HEK293 (cell line): ENCODE data around the gene ATG4B.
A peak's percentile ranks its signal among the peaks of the same experiment; 100 is the strongest.

Experiments used
- CTCF ChIA-PET: fragments of 350-600 bp; formaldehyde crosslinking; extraction: SDS; loops from one replicate; lab custom pipeline; 2021; ENCODE audit warnings: antibody characterized with exemption; lab: Yijun Ruan, JAX
- POLR2A ChIA-PET: fragments of 300-600 bp; formaldehyde crosslinking; extraction: SDS; loops from one replicate; lab custom pipeline; 2020; ENCODE audit warnings: antibody characterized with exemption, inconsistent platforms; lab: Yijun Ruan, JAX
- H3K27ac ChIP-seq: fragments of 200-500 bp; sonication (Bioruptor generic); 2 replicates; pipeline ENCODE4 v1.5.1; 2014; ENCODE audit warnings: low read depth, low read length, control low read depth, inconsistent platforms; ENCODE audit errors: extremely low read depth
- H3K36me3 ChIP-seq, 2 experiments: fragments of 200-500 bp in 1 of 2; sonication (Bioruptor generic) in 1 of 2; 1 replicate in 1 of 2; 2 replicates in 1 of 2; pipeline ENCODE4 v1.5.1; 2014 to 2017; ENCODE audit warnings: inconsistent platforms in 2 of 2, low read length in 2 of 2; ENCODE audit not compliant: control insufficient read depth in 2 of 2, insufficient read depth in 1 of 2
- H3K4me1 ChIP-seq: fragments of 200-500 bp; sonication (Bioruptor generic); 2 replicates; pipeline ENCODE4 v1.5.1; 2014; ENCODE audit warnings: mild to moderate bottlenecking, low read length, inconsistent platforms; ENCODE audit not compliant: control insufficient read depth, insufficient read depth
- H3K4me3 ChIP-seq: 2 replicates; pipeline ENCODE4 v1.5.1; 2011; ENCODE audit warnings: low read depth, mild to moderate bottlenecking, control low read depth, low read length, moderate library complexity
- H3K9me3 ChIP-seq: fragments of 200-500 bp; sonication (Bioruptor generic); 2 replicates; pipeline ENCODE4 v1.5.1; 2014; ENCODE audit warnings: low read depth, low read length, inconsistent platforms; ENCODE audit not compliant: control insufficient read depth, insufficient read depth
- EGR2 ChIP-seq: fragments of 450-650 bp; formaldehyde crosslinking; IDR thresholded peaks from 2 replicates; pipeline ENCODE4 v1.5.1; 2016; ENCODE audit warnings: low read depth, missing biosample characterization, missing genetic modification characterization
- GLI2 ChIP-seq: fragments of 450-650 bp; formaldehyde crosslinking; IDR thresholded peaks from 2 replicates; pipeline ENCODE4; 2017; ENCODE audit warnings: missing biosample characterization, missing genetic modification characterization, low read depth, borderline replicate concordance
- OVOL3 ChIP-seq: fragments of 450-650 bp; formaldehyde crosslinking; IDR thresholded peaks from 2 replicates; pipeline ENCODE4 v1.5.1; 2016; ENCODE audit warnings: missing biosample characterization, missing genetic modification characterization
- REPIN1 ChIP-seq: fragments of 450-650 bp; formaldehyde crosslinking; IDR thresholded peaks from 2 replicates; pipeline ENCODE4 v1.5.1; 2017; ENCODE audit warnings: missing biosample characterization, missing genetic modification characterization, low read depth
- ZNF133 ChIP-seq: fragments of 450-650 bp; formaldehyde crosslinking; IDR thresholded peaks from 2 replicates; pipeline ENCODE4 v1.5.1; 2016; ENCODE audit warnings: missing biosample characterization, missing genetic modification characterization
- ZNF146 ChIP-seq: fragments of 450-650 bp; formaldehyde crosslinking; IDR thresholded peaks from 2 replicates; pipeline ENCODE4 v1.5.1; 2016; ENCODE audit warnings: missing biosample characterization, missing genetic modification characterization
- ZNF155 ChIP-seq: fragments of 450-650 bp; formaldehyde crosslinking; IDR thresholded peaks from 2 replicates; pipeline ENCODE4 v1.5.1; 2016; ENCODE audit warnings: missing biosample characterization, missing genetic modification characterization
- ZNF223 ChIP-seq: fragments of 450-650 bp; formaldehyde crosslinking; IDR thresholded peaks from 2 replicates; pipeline ENCODE4 v1.5.1; 2016; ENCODE audit warnings: missing biosample characterization, missing genetic modification characterization
- ZNF24 ChIP-seq: fragments of 450-650 bp; formaldehyde crosslinking; IDR thresholded peaks from 2 replicates; pipeline ENCODE4 v1.5.1; 2016; ENCODE audit warnings: missing biosample characterization, missing genetic modification characterization
- ZNF433 ChIP-seq: fragments of 450-650 bp; formaldehyde crosslinking; IDR thresholded peaks from 2 replicates; pipeline ENCODE4 v1.5.1; 2016; ENCODE audit warnings: missing biosample characterization, missing genetic modification characterization, low read depth
- ZNF548 ChIP-seq: fragments of 450-650 bp; formaldehyde crosslinking; IDR thresholded peaks from 2 replicates; pipeline ENCODE4 v1.5.1; 2016; ENCODE audit warnings: missing biosample characterization, missing genetic modification characterization
- ZNF561 ChIP-seq: fragments of 450-650 bp; IDR thresholded peaks from 2 replicates; pipeline ENCODE4 v1.5.1; 2018; ENCODE audit warnings: missing biosample characterization, missing genetic modification characterization, borderline replicate concordance
- ZNF596 ChIP-seq: fragments of 450-650 bp; IDR thresholded peaks from 2 replicates; pipeline ENCODE4 v1.5.0; 2018; ENCODE audit warnings: missing biosample characterization, mild to moderate bottlenecking, missing genetic modification characterization, moderate library complexity
- ZNF785 ChIP-seq: fragments of 450-650 bp; formaldehyde crosslinking; IDR thresholded peaks from 2 replicates; pipeline ENCODE4 v1.5.1; 2016; ENCODE audit warnings: missing biosample characterization, missing genetic modification characterization
- TF ChIP-seq, protein P1 (sequence below): sonication (generic); formaldehyde crosslinking; IDR thresholded peaks from 2 replicates; pipeline ENCODE4 v1.8.1; 2022; ENCODE audit warnings: mild to moderate bottlenecking, moderate library complexity, missing genetic modification reagents
- TF ChIP-seq, protein P2 (sequence below): fragments of 450-650 bp; formaldehyde crosslinking; IDR thresholded peaks from 2 replicates; pipeline ENCODE4 v1.5.1; 2016; ENCODE audit warnings: missing biosample characterization, missing genetic modification characterization
- TF ChIP-seq, protein P3 (sequence below): fragments of 450-650 bp; formaldehyde crosslinking; IDR thresholded peaks from 2 replicates; pipeline ENCODE4 v1.5.1; 2016; ENCODE audit warnings: missing biosample characterization, missing genetic modification characterization

The ATG4B gene

DNA sequence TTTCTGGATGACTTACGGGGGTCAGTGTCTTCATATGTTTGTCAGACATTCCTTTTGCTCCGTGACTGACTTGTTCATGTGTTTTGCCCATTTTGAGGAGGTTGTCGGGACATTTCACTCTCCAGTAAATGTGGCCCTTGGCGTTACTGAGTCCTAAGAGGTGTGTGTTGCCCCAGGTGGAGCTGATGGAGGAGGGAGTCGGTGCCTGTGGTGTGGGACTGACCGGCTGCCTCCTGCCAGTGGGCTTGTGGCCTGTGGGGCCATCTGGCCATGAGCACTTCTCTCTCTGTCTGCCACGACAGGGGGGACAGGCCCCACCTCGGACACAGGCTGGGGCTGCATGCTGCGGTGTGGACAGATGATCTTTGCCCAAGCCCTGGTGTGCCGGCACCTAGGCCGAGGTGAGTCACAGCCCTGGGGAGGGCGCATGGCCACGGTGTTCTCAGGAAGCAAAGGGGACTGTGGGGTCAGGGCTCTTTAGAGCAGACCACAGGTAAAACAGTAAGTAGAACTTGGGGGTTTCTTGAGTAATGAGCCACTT is 15.8 kb downstream of the ATG4B start:
- Histone ChIP-seq H3K27ac (no peak overlapping the region), H3K4me3 (no peak overlapping the region), H3K9me3 (no peaks in the 10 kb centered on the region), H3K36me3 (peaks cover 0 to 74% of the 10 kb centered on the region in 2 experiments; a peak in 2 of 3 replicates), H3K4me1 (no peaks in the 10 kb centered on the region)
- POLR2A ChIA-PET = no interaction called here
- TF ChIP-seq ZNF223 (tag by site-specific recombination) (no peak), OVOL3 (tag by site-specific recombination) (no peak), ZNF548 (tag by site-specific recombination) (no peak), REPIN1 (no peak)
- TF ChIP-seq, protein P1, sequence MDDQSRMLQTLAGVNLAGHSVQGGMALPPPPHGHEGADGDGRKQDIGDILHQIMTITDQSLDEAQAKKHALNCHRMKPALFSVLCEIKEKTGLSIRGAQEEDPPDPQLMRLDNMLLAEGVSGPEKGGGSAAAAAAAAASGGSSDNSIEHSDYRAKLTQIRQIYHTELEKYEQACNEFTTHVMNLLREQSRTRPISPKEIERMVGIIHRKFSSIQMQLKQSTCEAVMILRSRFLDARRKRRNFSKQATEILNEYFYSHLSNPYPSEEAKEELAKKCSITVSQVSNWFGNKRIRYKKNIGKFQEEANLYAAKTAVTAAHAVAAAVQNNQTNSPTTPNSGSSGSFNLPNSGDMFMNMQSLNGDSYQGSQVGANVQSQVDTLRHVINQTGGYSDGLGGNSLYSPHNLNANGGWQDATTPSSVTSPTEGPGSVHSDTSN (CRISPR knock-in tag) = no peak
- CTCF ChIA-PET = interaction anchor here (0.9 kb wide), 1 partner anchor 12 kb away, joined by 4 read pairs; no protein-coding TSS in a partner anchor

DNA sequence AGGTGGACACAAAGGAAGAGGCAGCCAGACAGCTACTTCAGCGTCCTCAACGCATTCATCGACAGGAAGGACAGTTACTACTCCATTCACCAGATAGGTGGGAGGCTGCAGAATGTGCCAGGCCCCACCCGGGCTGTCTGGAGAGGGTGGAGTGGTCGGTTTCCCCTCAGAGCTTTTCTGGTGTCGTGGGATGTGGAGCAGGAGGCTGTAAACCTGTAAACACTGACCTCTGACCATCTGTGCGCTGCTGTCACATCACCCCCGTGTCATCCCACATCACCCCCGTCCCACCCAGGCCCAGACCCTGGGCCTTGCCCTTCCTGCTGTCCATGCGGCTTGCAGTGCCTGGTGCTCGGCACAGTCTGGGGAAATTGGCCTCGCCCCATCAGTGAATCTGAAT is 17.1 kb downstream of the ATG4B start:
- no peaks in the 10 kb centered on the region for H3K4me1 ChIP-seq
- POLR2A ChIA-PET = interaction anchor here (0.6 to 0.7 kb wide), 4 partner anchors 12 to 240 kb away, joined by 3 to 8 read pairs (median 4); no protein-coding TSS in a partner anchor
- no peak overlapping the region for H3K27ac ChIP-seq
- no peaks in the 10 kb centered on the region for H3K9me3 ChIP-seq
- peaks cover 0 to 86% of the 10 kb centered on the region in 2 experiments; a peak in 2 of 3 replicates for H3K36me3 ChIP-seq
- TF ChIP-seq ZNF155 (tag by site-specific recombination) (no peak), EGR2 (tag by site-specific recombination) (peak; percentile 35; the same call in 1 of the 2 replicates), ZNF24 (tag by site-specific recombination) (no peak)
- CTCF ChIA-PET = no interaction called here
- no peak overlapping the region for H3K4me3 ChIP-seq

DNA sequence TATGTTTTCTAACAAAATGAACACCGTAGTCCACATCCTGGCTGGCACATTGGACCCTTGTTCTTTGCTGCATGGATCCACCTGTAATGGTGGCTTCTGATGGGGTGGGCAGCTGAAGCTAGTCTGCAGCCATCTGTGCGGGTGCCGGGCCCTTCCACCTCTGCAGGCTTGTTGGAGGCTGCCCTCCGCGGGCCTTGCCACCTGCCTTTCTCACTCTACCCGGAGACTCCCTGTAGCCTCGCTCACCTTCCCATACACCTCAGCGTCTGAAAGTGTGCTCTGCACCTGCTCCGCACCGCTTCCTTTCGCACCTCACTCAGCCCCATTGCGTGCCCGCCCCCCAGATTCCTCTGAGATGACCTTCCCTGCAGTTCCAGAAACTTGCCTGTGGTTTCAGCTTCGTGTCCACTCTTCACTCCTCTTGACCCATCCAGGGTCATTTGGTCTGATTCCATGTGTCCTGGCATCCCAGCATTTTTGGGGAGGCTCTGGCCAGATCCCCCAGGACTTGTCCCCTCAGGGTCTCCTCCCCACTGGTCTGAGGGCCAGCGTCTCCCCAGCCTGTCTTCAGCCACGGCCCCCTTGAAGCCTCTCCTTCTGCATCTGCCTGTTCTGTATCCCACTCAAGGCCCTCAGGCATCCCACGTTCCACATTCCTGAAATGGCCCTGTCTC is 18.2 kb downstream of the ATG4B start:
- H3K27ac ChIP-seq = no peak overlapping the region
- H3K36me3 ChIP-seq = peaks cover 0 to 91% of the 10 kb centered on the region in 2 experiments; a peak in 2 of 3 replicates
- H3K9me3 ChIP-seq = no peaks in the 10 kb centered on the region
- no peaks in the 10 kb centered on the region for H3K4me1 ChIP-seq
- H3K4me3 ChIP-seq = no peak overlapping the region
- CTCF ChIA-PET = no interaction called here
- POLR2A ChIA-PET = no interaction called here
- TF ChIP-seq ZNF146 (tag by site-specific recombination) = no peak
- TF ChIP-seq, protein P2, sequence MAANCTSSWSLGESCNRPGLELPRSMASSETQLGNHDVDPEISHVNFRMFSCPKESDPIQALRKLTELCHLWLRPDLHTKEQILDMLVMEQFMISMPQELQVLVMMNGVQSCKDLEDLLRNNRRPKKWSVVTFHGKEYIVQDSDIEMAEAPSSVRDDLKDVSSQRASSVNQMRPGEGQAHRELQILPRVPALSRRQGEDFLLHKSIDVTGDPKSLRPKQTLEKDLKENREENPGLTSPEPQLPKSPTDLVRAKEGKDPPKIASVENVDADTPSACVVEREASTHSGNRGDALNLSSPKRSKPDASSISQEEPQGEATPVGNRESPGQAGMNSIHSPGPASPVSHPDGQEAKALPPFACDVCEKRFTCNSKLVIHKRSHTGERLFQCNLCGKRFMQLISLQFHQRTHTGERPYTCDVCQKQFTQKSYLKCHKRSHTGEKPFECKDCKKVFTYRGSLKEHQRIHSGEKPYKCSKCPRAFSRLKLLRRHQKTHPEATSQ (tag by site-specific recombination) = no peak
- TF ChIP-seq ZNF433 (tag by site-specific recombination) = no peak
- TF ChIP-seq, protein P3, sequence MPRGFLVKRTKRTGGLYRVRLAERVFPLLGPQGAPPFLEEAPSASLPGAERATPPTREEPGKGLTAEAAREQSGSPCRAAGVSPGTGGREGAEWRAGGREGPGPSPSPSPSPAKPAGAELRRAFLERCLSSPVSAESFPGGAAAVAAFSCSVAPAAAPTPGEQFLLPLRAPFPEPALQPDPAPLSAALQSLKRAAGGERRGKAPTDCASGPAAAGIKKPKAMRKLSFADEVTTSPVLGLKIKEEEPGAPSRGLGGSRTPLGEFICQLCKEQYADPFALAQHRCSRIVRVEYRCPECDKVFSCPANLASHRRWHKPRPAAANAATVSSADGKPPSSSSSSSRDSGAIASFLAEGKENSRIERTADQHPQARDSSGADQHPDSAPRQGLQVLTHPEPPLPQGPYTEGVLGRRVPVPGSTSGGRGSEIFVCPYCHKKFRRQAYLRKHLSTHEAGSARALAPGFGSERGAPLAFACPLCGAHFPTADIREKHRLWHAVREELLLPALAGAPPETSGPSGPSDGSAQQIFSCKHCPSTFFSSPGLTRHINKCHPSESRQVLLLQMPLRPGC = no peak
- no peak for TF ChIP-seq ZNF133 (tag by site-specific recombination)
- TF ChIP-seq ZNF785 (tag by site-specific recombination) = no peak
- no peak for TF ChIP-seq ZNF561 (tag by site-specific recombination)
- TF ChIP-seq ZNF596 (tag by site-specific recombination) = no peak
- no peak for TF ChIP-seq GLI2 (tag by site-specific recombination)
